HEK293T (cell line): Measurements from ENCODE around the gene MAPT.
"Not testable (repeated sequence)": the region's sequence is repeated elsewhere in the genome, so short reads cannot be mapped to it uniquely, and the experiment has no call there.

Experiments
- CTCF ChIA-PET: fragments of 350-600 bp; formaldehyde crosslinking; extraction: SDS; loops from one replicate; lab custom pipeline; 2021; ENCODE audit warnings: antibody characterized with exemption, inconsistent platforms; lab: Yijun Ruan, JAX
- POLR2A ChIA-PET: fragments of 350-600 bp; formaldehyde crosslinking; extraction: SDS; loops from one replicate; lab custom pipeline; 2020; ENCODE audit warnings: antibody characterized with exemption, inconsistent platforms; lab: Yijun Ruan, JAX
- DNase-seq: peaks from one replicate; pipeline ENCODE4 v3.0.0; 2012; ENCODE audit warnings: mixed read lengths; ENCODE audit errors: extremely low spot score
- BHLHE40 ChIP-seq: fragments of 450-650 bp; IDR thresholded peaks from 2 replicates; pipeline ENCODE4 v1.6.1; 2016; ENCODE audit warnings: mild to moderate bottlenecking, moderate library complexity, borderline replicate concordance
- CTBP1 ChIP-seq: fragments of 450-650 bp; IDR thresholded peaks from 2 replicates; pipeline ENCODE4 v1.6.1; 2016; ENCODE audit warnings: borderline replicate concordance
- ELF4 ChIP-seq: fragments of 450-650 bp; IDR thresholded peaks from 2 replicates; pipeline ENCODE4 v1.6.1; 2017; ENCODE audit warnings: antibody characterized with exemption
- FOXA1 ChIP-seq: fragments of 450-650 bp; IDR thresholded peaks from 2 replicates; pipeline ENCODE4 v1.6.1; 2016; ENCODE audit warnings: mild to moderate bottlenecking
- FOXK2 ChIP-seq: fragments of 450-650 bp; IDR thresholded peaks from 2 replicates; pipeline ENCODE4 v1.6.1; 2016; ENCODE audit warnings: mild to moderate bottlenecking
- FOXM1 ChIP-seq: fragments of 450-650 bp; IDR thresholded peaks from 2 replicates; pipeline ENCODE4 v1.6.1; 2017; ENCODE audit warnings: mild to moderate bottlenecking, borderline replicate concordance
- HDGF ChIP-seq: fragments of 450-650 bp; IDR thresholded peaks from 2 replicates; pipeline ENCODE4 v1.6.1; 2017; ENCODE audit warnings: antibody characterized with exemption, borderline replicate concordance
- L3MBTL2 ChIP-seq: fragments of 450-650 bp; conservative IDR thresholded peaks from 2 replicates; pipeline ENCODE4 v1.6.1; 2016; ENCODE audit warnings: mild to moderate bottlenecking
- LEF1 ChIP-seq: fragments of 450-650 bp; IDR thresholded peaks from 2 replicates; pipeline ENCODE4 v1.6.1; 2017; ENCODE audit warnings: mild to moderate bottlenecking, borderline replicate concordance
- NFRKB ChIP-seq: fragments of 450-650 bp; IDR thresholded peaks from 2 replicates; pipeline ENCODE4 v1.6.1; 2016; ENCODE audit warnings: mild to moderate bottlenecking, moderate library complexity
- SP1 ChIP-seq: fragments of 450-650 bp; IDR thresholded peaks from 2 replicates; pipeline ENCODE4 v1.6.1; 2017
- SUZ12 ChIP-seq: fragments of 450-650 bp; IDR thresholded peaks from 2 replicates; pipeline ENCODE4 v1.6.1; 2016; ENCODE audit warnings: mild to moderate bottlenecking
- TARDBP ChIP-seq: fragments of 450-650 bp; IDR thresholded peaks from 2 replicates; pipeline ENCODE4 v1.6.1; 2016
- ZNF384 ChIP-seq: fragments of 450-650 bp; IDR thresholded peaks from 2 replicates; pipeline ENCODE4 v1.6.1; 2016
- TF ChIP-seq, protein P1 (sequence below): fragments of 450-650 bp; IDR thresholded peaks from 2 replicates; pipeline ENCODE4 v1.6.1; 2016

Gene MAPT

DNA sequence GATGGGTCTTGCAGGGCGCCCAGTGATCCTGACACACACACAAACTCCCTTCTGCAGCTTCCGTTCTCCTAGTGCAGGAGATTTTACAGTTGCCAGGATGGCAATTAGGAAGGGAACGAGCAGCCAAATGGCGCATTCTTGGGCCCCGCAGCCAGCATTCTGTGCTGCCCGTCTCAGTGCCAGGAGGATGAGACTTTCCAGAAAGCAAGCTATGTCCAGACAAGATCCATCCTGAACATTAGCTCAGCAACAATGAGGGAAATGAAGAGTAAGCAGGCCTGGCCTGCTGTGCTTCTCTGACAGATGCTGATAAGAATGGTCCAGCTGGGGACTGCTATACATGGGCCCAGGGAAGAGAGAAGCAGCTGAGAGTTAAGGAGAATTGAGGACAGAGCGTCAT is 33.2 kb upstream of the MAPT start:
- POLR2A ChIA-PET: no interaction called here
- no peak for TF ChIP-seq TARDBP
- no peak for TF ChIP-seq FOXA1
- DNase-seq: no peak
- CTCF ChIA-PET: no interaction called here

DNA sequence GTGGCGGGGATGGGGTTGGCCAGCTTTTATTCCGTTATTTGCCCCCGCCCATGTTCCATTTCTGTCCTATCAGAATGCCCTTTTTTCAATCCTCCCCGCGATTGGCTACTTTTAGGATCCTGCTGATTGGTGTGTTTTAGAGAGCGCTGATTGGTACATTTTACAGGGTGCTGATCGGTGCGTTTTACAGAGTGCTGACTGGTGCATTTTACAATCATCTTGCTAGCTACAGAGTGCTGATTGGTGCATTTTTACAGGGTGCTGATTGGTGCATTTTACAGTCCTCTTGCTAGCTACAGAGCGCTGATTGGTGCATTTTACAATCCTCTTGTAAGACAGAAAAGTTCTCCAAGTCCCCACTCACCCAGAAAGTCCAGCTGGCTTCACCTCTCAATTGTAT is 32.2 kb upstream of the MAPT start:
- CTCF ChIA-PET: interaction anchor here (2.4 kb wide), 1 partner anchor 30 kb away, joined by 5 read pairs; no protein-coding TSS in a partner anchor
- DNase-seq, POLR2A ChIA-PET: not testable (repeated sequence)

DNA sequence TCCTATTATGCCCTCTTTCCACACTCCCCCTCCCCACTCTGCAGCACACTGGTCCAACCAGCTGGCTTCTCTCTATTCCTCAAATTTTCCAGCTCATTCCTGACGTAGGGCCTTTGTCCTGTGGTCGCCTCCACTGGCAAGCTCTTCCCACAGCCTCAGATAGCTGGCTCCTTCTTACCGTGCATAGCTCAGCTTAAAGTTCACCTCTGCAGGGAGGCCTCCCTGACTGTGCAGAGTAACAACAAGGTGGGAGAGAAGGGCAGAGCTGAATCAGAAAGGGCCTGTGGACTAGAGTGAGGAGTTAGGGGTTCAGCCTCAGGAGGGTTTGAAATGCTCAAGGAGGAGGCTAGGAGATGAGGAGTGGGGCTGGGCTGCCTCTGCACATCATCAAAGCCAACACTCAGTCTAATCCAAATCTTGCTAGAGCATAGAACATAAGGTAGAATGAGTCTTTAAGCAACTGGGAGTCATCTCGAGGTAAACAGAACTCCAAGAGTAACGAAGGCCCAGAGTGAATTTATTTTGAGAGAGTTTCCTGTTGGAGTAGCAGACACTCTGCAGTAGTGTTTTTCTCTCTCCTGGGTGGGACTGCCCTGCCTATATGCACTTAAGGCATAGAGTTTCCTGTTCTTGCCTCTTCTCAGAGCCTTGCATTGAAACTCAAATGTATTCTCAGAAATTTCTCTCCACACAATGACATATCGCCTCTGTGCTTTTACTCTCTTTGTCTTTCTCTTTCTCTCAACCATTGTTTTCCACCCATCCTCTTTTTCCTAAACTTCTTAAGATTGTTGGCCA is 30.3 kb upstream of the MAPT start:
- CTCF ChIA-PET: interaction anchor here (1.1 to 2.4 kb wide), 2 partner anchors 32 to 82 kb away, joined by 3 to 5 read pairs; no protein-coding TSS in a partner anchor

GRCh38 chr17:45867171-45867570 is 27.2 kb upstream of the MAPT start:
- DNase-seq: no peak
- ChIA-PET POLR2A (no interaction called here), CTCF (interaction anchor here (0.7 kb wide), 1 partner anchor 104 kb away, joined by 3 read pairs; no protein-coding TSS in a partner anchor)
- TF ChIP-seq ZNF384 (no peak), FOXK2 (no peak), ELF4 (no peak), CTBP1 (no peak), NFRKB (no peak), SUZ12 (no peak), BHLHE40 (no peak), FOXM1 (no peak), LEF1 (no peak)
- TF ChIP-seq, protein P1, sequence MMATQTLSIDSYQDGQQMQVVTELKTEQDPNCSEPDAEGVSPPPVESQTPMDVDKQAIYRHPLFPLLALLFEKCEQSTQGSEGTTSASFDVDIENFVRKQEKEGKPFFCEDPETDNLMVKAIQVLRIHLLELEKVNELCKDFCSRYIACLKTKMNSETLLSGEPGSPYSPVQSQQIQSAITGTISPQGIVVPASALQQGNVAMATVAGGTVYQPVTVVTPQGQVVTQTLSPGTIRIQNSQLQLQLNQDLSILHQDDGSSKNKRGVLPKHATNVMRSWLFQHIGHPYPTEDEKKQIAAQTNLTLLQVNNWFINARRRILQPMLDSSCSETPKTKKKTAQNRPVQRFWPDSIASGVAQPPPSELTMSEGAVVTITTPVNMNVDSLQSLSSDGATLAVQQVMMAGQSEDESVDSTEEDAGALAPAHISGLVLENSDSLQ: no peak

More for the DNA sequence above, 30.3 kb upstream of the MAPT start:
- POLR2A ChIA-PET: no interaction called here
- DNase-seq: no peak
- TF ChIP-seq NFRKB (no peak), FOXM1 (no peak)

GRCh38 chr17:45867702-45868101 is 26.7 kb upstream of the MAPT start:
- CTCF ChIA-PET: interaction anchor here (0.7 kb wide), 1 partner anchor 104 kb away, joined by 3 read pairs; no protein-coding TSS in a partner anchor
- peak; percentile 41 for DNase-seq

DNA sequence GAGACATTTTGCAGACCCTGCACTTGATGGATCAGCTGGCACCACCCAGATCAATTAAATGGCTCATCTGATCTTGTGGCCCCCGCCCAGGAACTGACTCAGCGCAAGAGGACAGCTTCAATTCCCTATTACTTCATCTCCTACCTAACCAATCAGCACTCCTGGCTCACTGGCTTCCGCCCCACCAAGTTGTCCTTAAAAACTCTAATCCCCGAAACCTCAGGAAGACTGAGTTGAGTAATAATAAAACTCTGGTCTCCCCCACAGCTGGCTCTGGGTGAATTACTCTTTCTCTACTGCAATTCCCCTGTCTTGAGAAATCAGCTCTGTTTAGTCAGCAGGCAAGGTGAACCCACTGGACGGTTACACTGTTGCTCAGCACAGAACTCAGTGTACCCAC is 26.1 kb upstream of the MAPT start:
- ChIA-PET POLR2A (no interaction called here), CTCF (no interaction called here)
- no peak for DNase-seq
- TF ChIP-seq NFRKB (no peak), ELF4 (no peak), FOXM1 (no peak), BHLHE40 (no peak), SUZ12 (no peak), CTBP1 (no peak), FOXA1 (no peak), FOXK2 (no peak), HDGF (no peak), ZNF384 (no peak)

More at GRCh38 chr17:45867702-45868101, 26.7 kb upstream of the MAPT start:
- POLR2A ChIA-PET: no interaction called here
- TF ChIP-seq L3MBTL2: peak; percentile 65
- no peak for TF ChIP-seq NFRKB

GRCh38 chr17:45869676-45870341 is 24.5 kb upstream of the MAPT start:
- TF ChIP-seq FOXK2 (no peak), LEF1 (no peak), SUZ12 (no peak), SP1 (no peak), ELF4 (no peak), CTBP1 (no peak), L3MBTL2 (no peak), BHLHE40 (no peak)
- TF ChIP-seq, protein P1: no peak
- DNase-seq: no peak
- CTCF ChIA-PET: no interaction called here
- POLR2A ChIA-PET: no interaction called here
